ENCODE data around the gene RNU1-1.
A peak's percentile ranks its signal among the peaks of the same experiment; 100 is the strongest.
"Not testable (repeated sequence)": the region's sequence is repeated elsewhere in the genome, so short reads cannot be mapped to it uniquely, and the experiment has no call there.

The RNU1-1 gene

GRCh38 chr1:16505870-16506269 is 8.2 kb downstream of the RNU1-1 start:
- CTCF ChIA-PET; DNase-seq (ENCODE audit: extremely low spot score): not testable (repeated sequence)

GRCh38 chr1:16503494-16503893 is 10.6 kb downstream of the RNU1-1 start:
- TF ChIP-seq CTCF (IDR thresholded peaks at IDR 0.05; ENCODE audit: control extremely low read depth, extremely low read depth, low read depth, missing control alignments), result no peak
- ChIA-PET POLR2A (no interaction called here), CTCF (no interaction called here)
- DNase-seq (ENCODE audit: extremely low spot score), result no peak

More at GRCh38 chr1:16505870-16506269, 8.2 kb downstream of the RNU1-1 start:
- POLR2A ChIA-PET, result not testable (repeated sequence)

DNA sequence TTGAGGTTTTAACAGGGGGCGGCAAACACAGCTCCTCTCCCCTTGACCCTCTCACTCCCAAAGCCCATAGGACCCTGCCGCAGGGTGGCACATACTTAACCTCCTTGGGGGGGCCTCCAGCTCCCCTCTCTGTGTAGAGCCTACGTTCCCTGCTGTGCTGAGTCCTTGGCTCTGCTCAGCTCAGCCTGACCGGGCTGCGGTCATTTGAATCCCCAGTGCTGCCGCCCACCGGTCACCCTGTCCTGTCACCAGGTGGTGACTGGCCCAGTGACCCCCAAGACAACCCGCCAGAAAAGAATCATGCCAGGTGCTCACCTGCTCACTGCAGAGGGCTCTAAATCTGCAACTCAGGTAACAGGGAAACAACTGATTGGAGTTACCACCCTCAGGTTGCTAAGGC is 12.6 kb downstream of the RNU1-1 start:
- DNase-seq (ENCODE audit: extremely low spot score); CTCF ChIA-PET; POLR2A ChIA-PET: not testable (repeated sequence)

DNA sequence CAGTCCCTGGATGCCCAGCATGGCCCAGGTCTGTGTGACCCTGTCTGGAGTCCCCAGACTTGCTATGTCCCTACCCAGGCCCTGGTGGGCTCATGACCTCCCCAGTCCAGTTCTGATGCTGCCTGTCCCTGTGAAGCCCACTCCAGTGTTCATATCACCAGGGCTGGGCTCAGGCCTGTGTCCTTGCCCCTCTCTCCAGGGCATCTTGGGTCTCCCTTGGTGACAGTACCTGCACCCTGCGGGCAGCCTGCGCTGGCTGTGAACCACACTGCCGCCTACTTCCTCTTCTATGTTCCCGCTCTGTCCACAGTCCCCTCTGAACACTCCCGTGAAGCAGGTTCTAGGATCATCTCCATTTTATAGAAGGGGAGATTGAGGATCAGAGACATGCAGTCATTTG is 13.1 kb downstream of the RNU1-1 start:
- DNase-seq (ENCODE audit: extremely low spot score); POLR2A ChIA-PET; CTCF ChIA-PET: not testable (repeated sequence)

DNA sequence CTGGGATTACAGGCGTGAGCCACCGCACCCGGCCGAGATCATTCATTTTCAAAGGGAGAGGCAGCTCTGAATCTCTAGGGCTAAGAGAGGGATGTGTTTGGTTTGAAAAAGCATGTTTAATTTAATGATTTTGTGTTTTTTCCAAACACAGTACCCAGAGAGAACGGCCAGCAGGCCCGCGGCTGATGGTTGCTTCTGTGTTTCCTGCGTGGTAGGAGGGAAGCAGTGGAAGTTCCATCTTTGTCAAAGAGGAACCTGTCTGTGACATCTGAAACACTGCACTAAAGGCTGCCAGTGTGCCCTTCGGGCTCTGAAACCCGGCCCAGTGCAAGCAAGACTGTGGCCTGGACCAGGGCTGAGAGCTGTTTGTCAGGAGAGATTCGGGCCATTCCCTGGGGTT is 13.6 kb downstream of the RNU1-1 start:
- DNase-seq (ENCODE audit: extremely low spot score); CTCF ChIA-PET; POLR2A ChIA-PET: not testable (repeated sequence)

GRCh38 chr1:16498573-16499413 is 15.3 kb downstream of the RNU1-1 start:
- peak; percentile 22 for TF ChIP-seq CTCF (IDR thresholded peaks at IDR 0.05; ENCODE audit: control extremely low read depth, extremely low read depth, low read depth, missing control alignments)
- POLR2A ChIA-PET, result no interaction called here
- CTCF ChIA-PET, result no interaction called here
- peak; percentile 96 for DNase-seq (ENCODE audit: extremely low spot score)

DNA sequence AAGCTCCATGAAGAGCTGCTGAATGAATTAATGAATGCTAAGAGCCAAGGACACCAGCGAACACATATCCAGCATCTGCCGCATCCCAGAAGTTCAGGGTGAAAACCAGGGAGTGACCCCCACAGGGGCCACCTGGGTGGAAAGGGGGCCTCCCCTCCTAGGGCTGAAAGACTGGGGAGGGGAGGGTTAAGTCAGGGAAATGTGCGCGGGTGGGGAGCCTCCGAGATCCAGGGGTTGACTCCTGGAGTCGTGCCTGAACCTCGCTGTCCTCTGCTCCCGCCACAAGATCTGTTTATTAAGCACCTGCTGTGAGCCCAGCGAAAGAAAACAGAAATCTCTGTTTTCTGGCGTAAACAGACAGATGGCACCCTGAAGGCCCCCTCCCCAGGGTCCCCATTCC is 16.0 kb downstream of the RNU1-1 start:
- ChIA-PET CTCF (interaction anchor here (1.0 to 1.4 kb wide), 2 partner anchors 58 to 146 kb away, joined by 3 to 7 read pairs; partner anchors contain the start of genes FBXO42 and NECAP2), POLR2A (interaction anchor here (0.6 kb wide), 1 partner anchor 218 kb away, joined by 4 read pairs; no protein-coding TSS in a partner anchor)
- not testable (repeated sequence) for DNase-seq (ENCODE audit: extremely low spot score)

DNA sequence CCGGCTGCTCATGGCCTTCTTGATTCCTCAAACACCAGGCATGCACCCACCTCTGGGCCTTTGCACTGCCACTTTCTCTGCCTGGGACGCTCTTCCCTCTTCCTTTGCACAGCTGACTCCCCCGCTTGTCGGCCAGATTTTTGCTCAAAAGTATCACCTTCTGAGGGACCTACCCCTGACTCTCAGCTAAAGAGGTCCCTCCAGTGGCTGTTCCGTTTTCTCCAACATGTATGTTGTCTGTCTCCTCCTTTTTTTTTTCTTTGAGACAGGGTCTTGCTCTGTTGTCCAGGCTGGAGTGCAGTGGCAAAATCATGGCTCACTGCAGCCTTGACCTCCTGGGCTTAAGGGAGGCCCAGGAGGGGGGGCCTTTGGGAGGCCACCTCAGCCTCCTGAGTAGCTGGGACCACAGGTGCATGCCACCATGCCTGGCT is 16.6 kb downstream of the RNU1-1 start:
- ChIA-PET CTCF (interaction anchor here (1.0 to 1.4 kb wide), 2 partner anchors 57 to 145 kb away, joined by 3 to 7 read pairs; partner anchors contain the start of genes FBXO42 and NECAP2), POLR2A (interaction anchor here (0.6 kb wide), 1 partner anchor 218 kb away, joined by 4 read pairs; no protein-coding TSS in a partner anchor)
- not testable (repeated sequence) for DNase-seq (ENCODE audit: extremely low spot score)

- POLR2A ChIA-PET; CTCF ChIA-PET; DNase-seq (ENCODE audit: extremely low spot score): not testable (repeated sequence)
Observed at GRCh38 chr1:16493731-16494130, 20.4 kb downstream of the RNU1-1 start.

GRCh38 chr1:16492937-16493336 is 21.1 kb downstream of the RNU1-1 start:
- POLR2A ChIA-PET, result interaction anchor here (0.7 kb wide), 1 partner anchor 276 kb away, joined by 3 read pairs; no protein-coding TSS in a partner anchor
- DNase-seq (ENCODE audit: extremely low spot score); CTCF ChIA-PET: not testable (repeated sequence)

GRCh38 chr1:16491056-16491675 is 22.9 kb downstream of the RNU1-1 start:
- POLR2A ChIA-PET, result interaction anchor here (0.6 kb wide), 1 partner anchor 23 kb away, joined by 3 read pairs; no protein-coding TSS in a partner anchor
- no peak for DNase-seq (ENCODE audit: extremely low spot score)
- no peak for TF ChIP-seq CTCF (IDR thresholded peaks at IDR 0.05; ENCODE audit: control extremely low read depth, extremely low read depth, low read depth, missing control alignments)
- CTCF ChIA-PET, result interaction anchor here (1.4 kb wide), 1 partner anchor 33 kb away, joined by 4 read pairs; no protein-coding TSS in a partner anchor

DNA sequence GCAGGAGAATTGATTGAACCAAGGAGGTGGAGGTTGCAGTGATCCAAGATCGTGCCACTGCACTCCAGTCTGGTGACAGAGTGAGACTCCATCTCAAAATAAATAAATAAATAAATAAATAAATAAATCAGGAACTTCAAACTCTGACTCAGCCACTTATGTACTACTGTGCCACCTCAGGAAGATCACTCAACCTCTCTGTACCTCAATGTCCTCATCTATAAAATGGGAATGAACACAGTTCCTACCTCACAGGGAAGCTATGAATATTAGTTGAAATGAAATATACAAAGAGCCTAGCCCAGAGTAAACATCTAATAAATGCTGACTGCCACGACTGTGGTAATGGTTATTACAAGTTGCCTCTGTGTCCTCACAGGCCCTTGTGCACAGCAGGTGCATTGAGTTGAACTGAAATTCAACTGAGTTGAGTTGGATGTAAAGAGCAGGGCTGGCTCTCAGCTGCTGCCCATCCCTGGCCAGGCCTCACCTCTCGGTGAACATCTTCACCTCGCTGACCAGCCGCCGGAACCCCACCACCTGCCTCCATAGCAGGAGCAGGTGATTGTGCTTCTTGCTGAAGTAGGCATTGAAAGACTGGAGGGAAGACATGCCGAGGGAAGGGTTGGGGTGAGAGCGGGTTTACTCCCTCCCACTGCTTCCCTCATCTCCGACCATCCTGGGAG is 24.7 kb downstream of the RNU1-1 start:
- DNase-seq (ENCODE audit: extremely low spot score); POLR2A ChIA-PET; CTCF ChIA-PET: not testable (repeated sequence)

DNA sequence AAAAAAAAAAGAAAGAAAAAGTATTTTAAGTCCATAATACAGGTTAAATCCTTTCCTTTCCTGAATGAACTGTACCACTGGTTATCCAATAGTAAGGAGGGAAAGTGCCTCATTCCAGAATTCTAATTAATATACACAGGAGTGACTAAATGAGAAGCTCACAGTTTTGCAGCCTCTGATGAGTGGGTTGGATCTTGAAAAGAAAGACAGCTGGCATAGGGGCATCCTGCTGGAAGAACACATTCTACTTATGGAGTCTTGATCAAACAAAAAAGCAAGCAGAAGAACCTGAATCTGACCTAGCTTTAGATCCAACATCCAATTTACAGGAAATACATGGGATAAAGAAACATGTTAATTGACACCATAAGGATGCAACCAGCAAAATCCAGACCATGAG is 27.1 kb downstream of the RNU1-1 start:
- POLR2A ChIA-PET; DNase-seq (ENCODE audit: extremely low spot score); CTCF ChIA-PET: not testable (repeated sequence)

- CTCF ChIA-PET; POLR2A ChIA-PET; DNase-seq (ENCODE audit: extremely low spot score): not testable (repeated sequence)
Observed at GRCh38 chr1:16486316-16486715, 27.8 kb downstream of the RNU1-1 start.
